Mammary epithelial cell (primary cell): ENCODE data around the gene SFTPB.

Source experiments
- EZH2 ChIP-seq: IDR thresholded peaks from 2 replicates; pipeline ENCODE4 v1.6.1; 2012; ENCODE audit warnings: low read length, inconsistent platforms, borderline replicate concordance
- TF ChIP-seq, protein P1 (sequence below), 2 donors: IDR thresholded peaks in 1 of 2; conservative IDR thresholded peaks in 1 of 2; 2 replicates each; pipeline ENCODE4 v1.5.1; 2011 to 2012; ENCODE audit warnings: inconsistent platforms in 2 of 2, low read length in 2 of 2, mild to moderate bottlenecking in 2 of 2, control low read depth in 1 of 2, low read depth in 1 of 2; ENCODE audit not compliant: insufficient read depth in 1 of 2; ENCODE audit errors: extremely low read depth in 1 of 2

GRCh38 chr2:85665264-85665937, 2.6 kb downstream of the SFTPB start:
- TF ChIP-seq, protein P1, sequence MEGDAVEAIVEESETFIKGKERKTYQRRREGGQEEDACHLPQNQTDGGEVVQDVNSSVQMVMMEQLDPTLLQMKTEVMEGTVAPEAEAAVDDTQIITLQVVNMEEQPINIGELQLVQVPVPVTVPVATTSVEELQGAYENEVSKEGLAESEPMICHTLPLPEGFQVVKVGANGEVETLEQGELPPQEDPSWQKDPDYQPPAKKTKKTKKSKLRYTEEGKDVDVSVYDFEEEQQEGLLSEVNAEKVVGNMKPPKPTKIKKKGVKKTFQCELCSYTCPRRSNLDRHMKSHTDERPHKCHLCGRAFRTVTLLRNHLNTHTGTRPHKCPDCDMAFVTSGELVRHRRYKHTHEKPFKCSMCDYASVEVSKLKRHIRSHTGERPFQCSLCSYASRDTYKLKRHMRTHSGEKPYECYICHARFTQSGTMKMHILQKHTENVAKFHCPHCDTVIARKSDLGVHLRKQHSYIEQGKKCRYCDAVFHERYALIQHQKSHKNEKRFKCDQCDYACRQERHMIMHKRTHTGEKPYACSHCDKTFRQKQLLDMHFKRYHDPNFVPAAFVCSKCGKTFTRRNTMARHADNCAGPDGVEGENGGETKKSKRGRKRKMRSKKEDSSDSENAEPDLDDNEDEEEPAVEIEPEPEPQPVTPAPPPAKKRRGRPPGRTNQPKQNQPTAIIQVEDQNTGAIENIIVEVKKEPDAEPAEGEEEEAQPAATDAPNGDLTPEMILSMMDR (conservative IDR thresholded peaks at IDR 0.05 in 1 of 2, IDR thresholded peaks at IDR 0.05 in 1 of 2; ENCODE audit: extremely low read depth in 1 of 2, insufficient read depth in 1 of 2, low read depth in 1 of 2, low read length in 2 of 2): no peak
- TF ChIP-seq EZH2: no peak
